Astrocyte (in vitro differentiated cells and primary cell): ENCODE results near the gene TEX29. TPM values are rescaled to one million over a fixed set of nuclear protein-coding genes. Genes with fewer than 3 reads are reported as not detected.

Experiments used
- DNase-seq: peaks from one replicate; pipeline ENCODE4 v3.0.0-alpha.2; 2010; ENCODE audit warnings: low read depth
- FAIRE-seq: peaks from 2 replicates; lab custom pipeline; 2011; peaks lifted over from hg19 to GRCh38; lab: Jason Lieb, UNC
- H2AFZ ChIP-seq: 2 replicates; pipeline ENCODE4 v1.6.0; 2012; ENCODE audit warnings: low read depth, low read length, inconsistent platforms
- H3K27ac ChIP-seq: 2 replicates; pipeline ENCODE4 v1.5.1; 2011; ENCODE audit warnings: low read depth, low read length, inconsistent platforms
- H3K27me3 ChIP-seq: 2 replicates; pipeline ENCODE4 v1.6.0; 2011; ENCODE audit warnings: low read length, inconsistent platforms; ENCODE audit not compliant: insufficient read depth
- H3K36me3 ChIP-seq: 2 replicates; pipeline ENCODE4 v1.5.1; 2011; ENCODE audit warnings: low read length, inconsistent platforms; ENCODE audit not compliant: insufficient read depth
- H3K4me1 ChIP-seq: 2 replicates; pipeline ENCODE4 v1.5.1; 2011; ENCODE audit warnings: low read length, inconsistent platforms; ENCODE audit not compliant: insufficient read depth
- H3K4me2 ChIP-seq: 2 replicates; pipeline ENCODE4 v1.6.0; 2012; ENCODE audit warnings: low read length, inconsistent platforms
- H3K4me3 ChIP-seq: 2 replicates; pipeline ENCODE4 v1.5.1; 2011; ENCODE audit warnings: low read depth, mild to moderate bottlenecking, low read length, inconsistent platforms; ENCODE audit not compliant: insufficient read depth
- H3K79me2 ChIP-seq: 2 replicates; pipeline ENCODE4 v1.6.0; 2012; ENCODE audit warnings: mild to moderate bottlenecking, low read length, inconsistent platforms; ENCODE audit not compliant: insufficient read depth
- H3K9ac ChIP-seq: 2 replicates; pipeline ENCODE4 v1.6.0; 2012; ENCODE audit warnings: mild to moderate bottlenecking, low read length, inconsistent platforms
- H3K9me3 ChIP-seq: 2 replicates; pipeline ENCODE4 v1.5.1; 2012; ENCODE audit warnings: low read depth, mild to moderate bottlenecking, low read length, inconsistent platforms; ENCODE audit not compliant: insufficient read depth
- H4K20me1 ChIP-seq: 2 replicates; pipeline ENCODE4 v1.6.0; 2012; ENCODE audit warnings: low read length, inconsistent platforms; ENCODE audit not compliant: insufficient read depth
- H3K27ac Mint-ChIP-seq: one replicate; pipeline ENCODE4 v1.8.0; 2021; ENCODE audit warnings: mild to moderate bottlenecking, mixed read lengths; ENCODE audit not compliant: unreplicated experiment
- H3K27me3 Mint-ChIP-seq: one replicate; pipeline ENCODE4 v1.8.0; 2021; ENCODE audit warnings: low read depth, mixed read lengths; ENCODE audit not compliant: unreplicated experiment
- H3K36me3 Mint-ChIP-seq: one replicate; pipeline ENCODE4 v1.8.0; 2021; ENCODE audit warnings: low read depth, mixed read lengths; ENCODE audit not compliant: unreplicated experiment
- H3K4me1 Mint-ChIP-seq: one replicate; pipeline ENCODE4 v1.8.0; 2021; ENCODE audit warnings: low read depth, mixed read lengths; ENCODE audit not compliant: unreplicated experiment
- H3K4me3 Mint-ChIP-seq: one replicate; pipeline ENCODE4 v1.8.0; 2021; ENCODE audit warnings: mild to moderate bottlenecking, moderate library complexity, mixed read lengths; ENCODE audit not compliant: unreplicated experiment
- H3K9me3 Mint-ChIP-seq: one replicate; pipeline ENCODE4 v1.8.0; 2021; ENCODE audit warnings: mild to moderate bottlenecking, mixed read lengths; ENCODE audit not compliant: unreplicated experiment
- CTCF ChIP-seq: IDR thresholded peaks from 2 replicates; pipeline ENCODE4 v1.5.1; 2011; ENCODE audit warnings: low read depth, mild to moderate bottlenecking, inconsistent platforms, low read length, moderate library complexity; ENCODE audit not compliant: insufficient read depth
- EZH2 ChIP-seq: IDR thresholded peaks from 2 replicates; pipeline ENCODE4 v1.6.1; 2012; ENCODE audit warnings: mild to moderate bottlenecking, low read length, inconsistent platforms; ENCODE audit not compliant: insufficient read depth
- total RNA-seq: library from RNA; stranded (reverse); gene quantifications from 2 replicates; pipeline ENCODE4 v1.2.1, GENCODE V29; 2021

Gene TEX29
- total RNA-seq, 1 donor from 2014 or later = 0.43 TPM

GRCh38 chr13:111382411-111382810, 62.0 kb downstream of the TEX29 start:
- Histone ChIP-seq H3K27me3 (no peaks in the 10 kb centered on the region), H3K36me3 (no peaks in the 10 kb centered on the region), H3K4me1 (no peaks in the 10 kb centered on the region), H3K79me2 (no peaks in the 10 kb centered on the region), H2AFZ (no peak overlapping the region), H3K9ac (no peak overlapping the region), H4K20me1 (no peaks in the 10 kb centered on the region), H3K4me2 (no peak overlapping the region), H3K9me3 (peaks cover 7% of the 10 kb centered on the region), H3K4me3 (no peak overlapping the region), H3K27ac (no peak overlapping the region)
- TF ChIP-seq EZH2 (no peak), CTCF (no peak)
- H3K36me3 Mint-ChIP-seq = no peaks in the 10 kb centered on the region
- H3K9me3 Mint-ChIP-seq = peaks cover 9% of the 10 kb centered on the region
- H3K4me1 Mint-ChIP-seq = no peaks in the 10 kb centered on the region
- FAIRE-seq (no peak), DNase-seq (no peak)
- H3K4me3 Mint-ChIP-seq = no peak overlapping the region
- H3K27ac Mint-ChIP-seq = no peak overlapping the region
- peaks cover 10% of the 10 kb centered on the region for H3K27me3 Mint-ChIP-seq

GRCh38 chr13:111382877-111383276, 62.4 kb downstream of the TEX29 start:
- Mint-ChIP-seq H3K4me1 (no peaks in the 10 kb centered on the region), H3K4me3 (no peak overlapping the region), H3K27me3 (peaks cover 15% of the 10 kb centered on the region), H3K9me3 (peaks cover 9% of the 10 kb centered on the region), H3K27ac (no peak overlapping the region), H3K36me3 (no peaks in the 10 kb centered on the region)
- Histone ChIP-seq H3K27ac (no peak overlapping the region), H3K36me3 (no peaks in the 10 kb centered on the region), H3K9ac (no peak overlapping the region), H3K9me3 (peaks cover 7% of the 10 kb centered on the region), H3K4me3 (no peak overlapping the region), H3K4me2 (no peak overlapping the region), H4K20me1 (no peaks in the 10 kb centered on the region), H3K27me3 (no peaks in the 10 kb centered on the region), H3K4me1 (no peaks in the 10 kb centered on the region), H2AFZ (no peak overlapping the region), H3K79me2 (no peaks in the 10 kb centered on the region)
- no peak for DNase-seq
- no peak for FAIRE-seq
- no peak for TF ChIP-seq EZH2
- no peak for TF ChIP-seq CTCF

- Mint-ChIP-seq H3K27ac (no peak overlapping the region), H3K4me1 (no peaks in the 10 kb centered on the region), H3K4me3 (no peak overlapping the region), H3K27me3 (peaks cover 21% of the 10 kb centered on the region), H3K36me3 (no peaks in the 10 kb centered on the region), H3K9me3 (peaks cover 9% of the 10 kb centered on the region)
- H3K36me3 ChIP-seq = no peaks in the 10 kb centered on the region
- TF ChIP-seq EZH2 (no peak), CTCF (no peak)
- H3K27me3 ChIP-seq = no peaks in the 10 kb centered on the region
- no peak overlapping the region for H2AFZ ChIP-seq
- no peak overlapping the region for H3K9ac ChIP-seq
- H3K9me3 ChIP-seq = peaks cover 7% of the 10 kb centered on the region
- H4K20me1 ChIP-seq = no peaks in the 10 kb centered on the region
- no peaks in the 10 kb centered on the region for H3K79me2 ChIP-seq
- H3K4me3 ChIP-seq = no peak overlapping the region
- FAIRE-seq (no peak), DNase-seq (no peak)
- H3K4me1 ChIP-seq = no peaks in the 10 kb centered on the region
- H3K4me2 ChIP-seq = no peak overlapping the region
- H3K27ac ChIP-seq = no peak overlapping the region
Measured at GRCh38 chr13:111383591-111384440, 63.4 kb downstream of the TEX29 start.
